ENCODE data around the gene SLC9C1.
A peak's percentile ranks its signal among the peaks of the same experiment; 100 is the strongest.

Gene SLC9C1

DNA sequence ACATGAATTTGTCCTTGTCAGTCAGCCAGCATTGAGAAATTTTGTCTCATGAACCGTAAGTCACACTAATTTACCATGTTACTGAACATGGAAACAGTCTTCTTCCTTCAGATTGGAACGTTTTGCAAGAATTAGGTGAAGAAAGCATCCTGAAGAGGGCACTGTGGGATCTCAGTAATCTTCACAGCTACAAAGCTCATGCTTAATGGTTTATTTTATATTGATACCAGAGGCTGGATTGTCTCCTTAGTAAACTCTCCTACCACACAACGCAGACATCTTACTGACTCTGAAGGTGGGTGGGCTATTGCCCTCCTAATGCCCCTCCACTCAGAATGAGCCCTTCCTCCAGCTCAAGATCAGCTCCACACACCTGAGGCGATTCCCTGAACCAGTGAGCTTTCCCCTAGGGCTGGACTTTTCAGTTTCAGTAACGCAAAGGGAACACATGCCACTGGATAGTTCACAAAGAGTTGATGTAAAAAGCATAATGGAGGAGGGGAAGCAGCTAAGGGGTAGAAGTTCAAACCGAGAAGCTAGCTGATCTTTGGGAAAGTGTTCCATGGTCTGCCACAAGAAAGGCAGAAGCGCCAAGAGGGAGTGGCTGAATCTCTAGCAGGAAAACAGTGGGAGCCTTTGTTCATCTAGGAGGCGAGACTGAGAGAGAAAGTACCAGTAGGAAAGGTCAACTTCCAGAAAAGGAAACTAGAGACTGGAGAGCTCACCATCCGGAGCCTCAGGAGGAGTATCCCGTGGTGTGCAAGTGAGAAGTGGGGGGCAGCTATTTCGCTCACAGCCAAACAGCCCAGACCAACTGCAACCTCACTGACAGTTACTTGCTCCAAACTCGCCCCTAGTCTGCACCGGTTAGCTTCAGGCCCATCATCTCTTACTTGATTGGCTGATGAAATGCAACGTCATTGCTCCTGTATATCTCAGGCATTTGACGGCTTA lies at the start of gene SLC9C1:
TSS of gene SLC9C1 (minus strand) at position 849 of the 954 bp plus-strand sequence. CDS start 7,425 bp downstream, outside the sequence.
- no peak for DNase-seq

- DNase-seq, result no peak
Measured at GRCh38 chr3:112341386-112341785, 47.4 kb upstream of the SLC9C1 start.

DNA sequence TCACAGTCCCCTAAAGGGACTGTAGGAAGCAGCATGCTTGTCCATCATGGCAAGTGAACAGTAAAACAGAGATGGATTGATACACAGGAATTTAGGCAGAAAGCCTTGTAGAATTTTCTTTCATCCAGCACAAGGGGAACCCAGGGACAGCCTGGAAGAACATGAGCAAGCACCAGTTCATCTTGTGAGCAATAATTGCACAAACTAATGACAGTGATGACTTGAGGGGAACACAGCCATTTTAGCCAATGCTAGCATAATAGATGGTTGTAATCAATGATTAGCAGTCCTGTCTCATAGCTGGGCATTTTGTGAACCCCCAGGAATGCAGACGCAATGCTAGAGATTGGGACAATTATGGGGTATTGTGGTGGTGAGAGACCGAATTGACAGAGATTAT lies 45.6 kb upstream of the SLC9C1 start:
- no peak for DNase-seq

- no peak for DNase-seq
Measured at GRCh38 chr3:112339134-112339533, 45.1 kb upstream of the SLC9C1 start.

DNA sequence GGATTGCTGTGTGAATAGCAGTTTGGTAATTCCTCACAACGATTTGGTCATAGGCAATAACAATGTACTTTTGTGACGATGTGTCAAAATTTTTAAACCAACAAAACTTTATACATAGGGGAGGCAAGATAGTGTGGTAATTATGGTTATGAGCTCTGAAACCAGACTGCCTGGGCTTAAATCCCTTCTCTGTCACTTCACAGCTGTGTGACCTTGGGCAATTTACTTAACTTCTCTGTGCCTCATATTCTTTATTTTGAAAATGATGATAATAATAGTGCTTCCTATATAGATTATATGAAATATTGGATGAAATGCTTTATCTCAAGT lies 44.7 kb upstream of the SLC9C1 start:
- no peak for DNase-seq

GRCh38 chr3:112338021-112338726 lies 44.2 kb upstream of the SLC9C1 start:
- no peak for DNase-seq

DNA sequence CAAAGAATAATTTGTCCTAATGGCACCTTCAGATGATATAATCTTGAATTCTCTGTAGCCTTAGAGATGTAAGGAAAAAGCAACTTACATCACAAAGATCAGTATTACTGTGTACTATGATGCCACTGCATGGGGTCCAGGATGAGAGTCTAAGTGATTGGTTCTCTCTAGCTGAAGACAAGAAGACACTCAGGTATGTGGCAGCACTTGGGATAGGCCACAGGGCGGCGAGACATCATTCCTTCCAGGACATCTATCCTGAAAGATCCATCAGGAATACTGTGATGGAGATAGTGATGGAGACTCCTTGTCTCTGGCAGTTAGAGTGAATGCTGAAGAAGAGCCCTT lies 41.4 kb upstream of the SLC9C1 start:
- DNase-seq, result no peak

DNA sequence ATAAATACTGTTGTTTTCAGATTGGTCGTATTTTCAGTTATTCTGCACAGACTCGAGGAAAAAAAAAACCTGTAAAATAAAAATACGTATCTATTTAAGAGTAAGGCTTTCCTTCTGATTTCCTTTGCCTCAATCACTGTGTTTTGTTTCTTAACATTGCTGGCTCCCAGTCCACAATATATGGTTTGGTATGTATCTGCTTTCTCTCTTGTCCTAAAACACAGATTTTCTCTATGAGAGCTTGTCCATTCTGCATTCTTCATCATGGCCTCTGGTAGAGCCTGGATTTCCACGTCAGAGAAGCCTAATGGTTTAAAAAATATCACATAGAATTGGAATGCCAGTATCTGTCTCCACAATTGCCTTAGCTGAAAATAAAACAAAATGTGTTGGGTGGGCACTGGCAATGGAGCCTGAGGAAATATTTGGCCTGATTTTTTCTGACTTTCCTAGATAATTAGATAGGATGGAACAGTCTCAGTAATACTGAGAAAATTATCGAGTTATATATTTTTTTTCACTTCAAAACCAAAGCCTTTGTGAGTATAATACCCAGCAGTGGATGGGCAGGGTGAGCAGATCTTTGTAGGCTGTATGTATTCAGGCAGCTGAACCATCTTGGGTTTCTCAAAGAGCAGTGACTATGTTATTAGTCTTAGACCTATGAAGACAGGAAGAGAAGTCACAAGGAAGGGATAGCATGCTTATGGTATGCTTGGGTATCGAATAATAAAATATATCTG lies 40.8 kb upstream of the SLC9C1 start:
- DNase-seq, result no peak

- DNase-seq, result no peak
Measured at GRCh38 chr3:112333381-112334317, 39.6 kb upstream of the SLC9C1 start.

DNA sequence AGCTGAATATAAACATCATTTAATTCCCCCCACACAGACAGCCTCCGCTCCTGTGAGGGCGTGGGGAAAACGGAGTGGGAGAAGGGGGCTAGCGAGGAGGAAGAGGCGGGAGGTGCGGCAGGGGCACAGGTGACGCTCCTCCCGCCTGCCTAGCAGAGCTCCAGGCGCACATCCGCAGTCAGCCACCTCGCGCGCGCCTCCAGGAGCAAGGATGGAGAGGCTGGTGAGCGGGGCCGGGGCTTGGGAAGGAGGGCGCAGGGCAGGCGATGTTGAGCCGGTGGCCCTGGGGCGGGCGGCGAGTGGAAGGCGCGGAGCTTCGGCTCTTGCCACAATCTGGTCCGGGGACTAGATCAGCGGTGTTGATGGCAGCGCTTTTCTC lies 39.0 kb upstream of the SLC9C1 start, which contains the start of gene CD200:
TSS of gene CD200 (plus strand) at position 155 of the 379 bp plus-strand sequence. CDS start at position 212, 57 bp downstream.
- peak; percentile 15 for DNase-seq

DNA sequence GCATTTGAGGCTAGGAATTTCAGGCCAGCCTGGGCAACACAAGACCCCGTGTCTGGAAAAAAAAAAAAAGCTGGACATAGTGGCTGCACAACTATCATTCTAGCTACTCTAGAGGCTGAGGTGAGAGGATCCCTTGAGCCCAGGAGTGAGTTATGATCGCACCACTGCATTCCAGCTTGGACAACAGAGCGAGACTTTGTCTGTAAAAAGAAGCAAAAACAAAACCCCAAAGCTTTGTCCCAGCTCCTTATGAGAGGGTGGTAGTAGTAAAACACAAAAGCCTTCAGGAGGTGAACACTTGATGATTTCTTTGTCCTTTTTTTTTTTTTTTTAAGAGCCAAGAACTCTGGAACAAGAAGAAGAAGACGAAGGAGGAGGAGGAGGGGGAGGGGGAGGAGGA lies 37.8 kb upstream of the SLC9C1 start:
- DNase-seq, result no peak

- peak; percentile 16 for DNase-seq
Measured at GRCh38 chr3:112327371-112327951, 33.4 kb upstream of the SLC9C1 start.

- DNase-seq, result no peak
Measured at GRCh38 chr3:112321867-112322652, 28.0 kb upstream of the SLC9C1 start.

DNA sequence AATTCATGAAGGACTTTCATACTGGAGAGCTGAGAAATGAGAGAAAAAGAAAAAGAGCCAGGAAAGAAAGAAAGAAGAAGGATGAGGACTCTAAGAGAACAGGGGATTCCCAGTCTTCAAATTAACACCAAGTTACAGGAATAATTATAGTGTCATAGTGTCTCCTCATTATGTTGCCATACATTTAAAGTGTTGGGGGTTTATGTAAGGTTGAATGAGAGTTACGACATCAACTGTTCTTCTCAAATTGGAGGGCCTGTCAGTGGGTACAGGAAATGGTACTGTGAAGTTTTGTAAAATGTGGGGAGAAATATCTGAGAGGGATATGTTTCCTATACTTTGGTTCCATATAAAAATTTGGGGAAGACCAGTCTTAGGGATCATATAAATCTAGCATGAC lies 26.7 kb upstream of the SLC9C1 start:
- DNase-seq, result no peak

- DNase-seq, result no peak
Measured at GRCh38 chr3:112319516-112320276, 25.7 kb upstream of the SLC9C1 start.

DNA sequence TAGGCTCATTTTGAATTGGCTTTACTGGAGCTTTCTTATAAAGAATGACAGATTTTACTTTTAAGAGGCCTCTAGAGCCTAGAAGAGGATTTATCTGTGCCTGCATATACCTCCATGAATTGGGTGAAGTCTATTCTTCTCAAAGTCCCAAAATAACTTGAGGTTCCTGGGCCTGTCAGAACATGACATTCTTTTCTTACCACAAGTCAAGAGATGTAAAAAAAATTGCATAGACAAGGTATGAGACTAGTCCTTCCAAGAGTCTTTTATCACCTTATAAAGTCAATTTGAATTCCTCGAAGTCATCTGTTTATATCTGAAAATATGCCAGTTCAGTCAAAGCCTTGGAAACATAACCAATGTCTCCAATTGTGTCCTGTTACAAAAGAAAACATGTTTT lies 21.8 kb upstream of the SLC9C1 start:
- DNase-seq, result no peak

DNA sequence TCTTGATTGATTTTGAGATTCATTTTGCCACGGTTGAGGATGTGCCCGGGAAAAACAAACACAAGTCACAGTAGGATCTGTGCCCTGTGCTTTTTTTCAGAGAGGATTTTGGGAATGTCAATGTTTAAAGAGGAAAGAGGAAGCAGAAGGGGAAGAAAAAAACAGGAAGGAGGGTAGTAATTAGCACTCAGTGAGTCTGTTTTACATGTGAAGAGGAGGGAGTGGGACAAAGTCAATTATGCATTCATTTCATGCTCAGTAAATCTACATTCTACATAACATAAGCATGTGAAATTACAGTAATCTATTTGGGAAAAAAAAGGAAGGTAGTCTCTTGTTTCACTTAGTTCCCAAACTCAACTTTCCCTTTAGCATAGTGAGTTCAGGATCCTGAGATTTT lies 20.6 kb upstream of the SLC9C1 start:
- no peak for DNase-seq

DNA sequence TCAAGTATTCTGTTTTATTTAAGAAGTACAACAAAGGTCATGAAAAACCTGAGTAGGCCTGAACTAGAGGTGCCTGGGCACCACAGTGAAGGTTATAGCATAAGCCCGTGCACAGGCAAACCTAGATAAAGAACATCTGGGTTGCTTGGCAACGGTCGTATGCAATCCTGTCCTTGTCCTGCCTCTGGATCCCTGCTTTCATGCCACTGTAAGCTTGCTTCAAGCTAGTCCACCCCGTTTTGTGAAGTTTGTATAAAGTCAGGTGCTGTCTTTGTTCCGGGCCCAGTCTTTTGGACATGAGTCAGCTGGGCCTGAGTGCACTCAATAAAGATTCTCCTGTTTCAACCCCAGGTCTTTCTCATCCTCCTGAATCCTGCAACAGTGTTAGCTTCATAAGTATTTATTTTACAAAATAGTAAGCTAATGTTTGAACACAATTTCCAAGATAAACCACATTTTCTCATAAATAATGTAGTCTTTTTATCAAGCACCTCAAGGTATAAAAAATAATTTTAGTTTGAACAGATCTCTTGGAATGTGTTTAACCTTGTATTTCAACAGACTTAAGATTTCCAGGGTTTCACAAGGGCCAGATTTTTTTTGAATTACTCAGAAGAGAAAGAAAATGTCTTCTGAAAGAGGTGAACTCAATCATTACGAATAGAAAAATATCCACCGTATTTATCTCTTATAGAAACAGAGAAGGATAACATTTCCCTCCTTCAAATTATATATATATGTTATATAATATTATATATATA lies 14.3 kb upstream of the SLC9C1 start:
- DNase-seq, result no peak

DNA sequence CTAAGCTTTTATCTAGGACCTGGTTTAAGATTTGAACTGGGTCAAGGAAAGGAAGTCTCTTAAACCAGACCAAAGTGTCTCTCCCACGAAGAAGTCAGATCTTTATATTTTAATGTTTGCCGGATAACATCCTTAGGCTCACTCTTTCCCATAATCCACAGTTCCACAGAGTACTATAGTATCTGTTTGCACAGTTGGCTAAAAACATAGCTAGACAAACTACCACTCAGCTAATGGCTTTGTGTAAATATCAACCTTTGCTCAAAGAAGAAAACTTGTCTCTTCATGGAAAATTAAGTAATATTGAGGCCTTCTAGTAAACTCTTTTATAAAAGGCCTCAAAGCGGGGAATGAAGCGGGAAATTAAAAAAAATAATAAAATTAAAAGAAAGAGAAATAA lies 13.5 kb upstream of the SLC9C1 start:
- no peak for DNase-seq

- DNase-seq, result no peak
Measured at GRCh38 chr3:112306825-112307224, 12.8 kb upstream of the SLC9C1 start.

Data from NCI-H2081 treated with DMSO at 0.1 percent for 48 hours (cell line).